GM23338 (cell line): ENCODE data around the gene SUCLG2. TPM values are rescaled to one million over a fixed set of nuclear protein-coding genes. Genes with fewer than 3 reads are reported as not detected.

Experiments used
- ATAC-seq: fragments of 200-7000 bp; cut with Tn5 transposase; 3 replicates; pipeline ENCODE4 v1.9.1; 2020
- DNase-seq: peaks from one replicate; pipeline ENCODE4 v3.0.0-alpha.2; 2015; ENCODE audit warnings: low spot score
- H2AFZ ChIP-seq: fragments of 200-600 bp; sonication (generic); 2 replicates; pipeline ENCODE4 v1.8.0; 2016; ENCODE audit warnings: antibody characterized with exemption, mild to moderate bottlenecking, moderate library complexity
- H3F3A ChIP-seq: fragments of 200-600 bp; sonication (generic); replicated peaks from 2 replicates; pipeline ENCODE4 v1.8.0; 2017; ENCODE audit warnings: antibody characterized with exemption, mixed run types, low read depth
- H3K27ac ChIP-seq: fragments of 200-600 bp; sonication (generic); 2 replicates; pipeline ENCODE4 v1.6.1; 2016; ENCODE audit warnings: low read depth
- H3K27me3 ChIP-seq: fragments of 200-600 bp; sonication (generic); 2 replicates; pipeline ENCODE4 v1.8.0; 2016; ENCODE audit warnings: mild to moderate bottlenecking, mixed run types, moderate library complexity; ENCODE audit not compliant: insufficient read depth
- H3K36me3 ChIP-seq: fragments of 200-600 bp; sonication (generic); 2 replicates; pipeline ENCODE4 v1.8.0; 2016; ENCODE audit warnings: mild to moderate bottlenecking; ENCODE audit not compliant: insufficient read depth
- H3K4me1 ChIP-seq: fragments of 200-600 bp; sonication (generic); 2 replicates; pipeline ENCODE4 v1.8.0; 2016; ENCODE audit warnings: mild to moderate bottlenecking, moderate library complexity; ENCODE audit not compliant: insufficient read depth
- H3K4me2 ChIP-seq: fragments of 200-600 bp; sonication (generic); 2 replicates; pipeline ENCODE4 v1.7.1; 2017; ENCODE audit warnings: mixed run types
- H3K4me3 ChIP-seq: fragments of 200-600 bp; sonication (generic); 2 replicates; pipeline ENCODE4 v1.6.1; 2016; ENCODE audit warnings: mixed run types
- H3K79me2 ChIP-seq: fragments of 200-600 bp; sonication (generic); replicated peaks from 2 replicates; pipeline ENCODE4 v1.8.0; 2017; ENCODE audit warnings: mild to moderate bottlenecking; ENCODE audit not compliant: insufficient read depth
- H3K9me2 ChIP-seq: fragments of 200-600 bp; sonication (generic); 2 replicates; pipeline ENCODE4 v1.8.0; 2017; ENCODE audit not compliant: insufficient read depth
- H4K20me1 ChIP-seq: fragments of 200-600 bp; sonication (generic); replicated peaks from 2 replicates; pipeline ENCODE4 v1.8.0; 2017; ENCODE audit warnings: mild to moderate bottlenecking; ENCODE audit not compliant: insufficient read depth
- H3K27ac Mint-ChIP-seq: 2 replicates; pipeline ENCODE4 v1.8.0; 2020; ENCODE audit warnings: inconsistent platforms, mild to moderate bottlenecking, moderate library complexity, mixed read lengths
- H3K27me3 Mint-ChIP-seq: 3 replicates; pipeline ENCODE4 v1.8.0; 2022; ENCODE audit warnings: low read depth, mild to moderate bottlenecking, moderate library complexity, mixed read lengths, inconsistent platforms; ENCODE audit not compliant: insufficient read depth, poor library complexity
- H3K36me3 Mint-ChIP-seq: 3 replicates; pipeline ENCODE4 v1.8.0; 2021; ENCODE audit warnings: low read depth, mild to moderate bottlenecking, inconsistent platforms, moderate library complexity, mixed read lengths
- H3K4me1 Mint-ChIP-seq: 3 replicates; pipeline ENCODE4 v1.8.0; 2020; ENCODE audit warnings: mild to moderate bottlenecking, inconsistent platforms, mixed read lengths
- H3K4me3 Mint-ChIP-seq: 3 replicates; pipeline ENCODE4 v1.8.0; 2021; ENCODE audit warnings: moderate library complexity, mild to moderate bottlenecking, inconsistent platforms, mixed read lengths
- H3K9me3 Mint-ChIP-seq: 3 replicates; pipeline ENCODE4 v1.8.0; 2020; ENCODE audit warnings: moderate library complexity, mild to moderate bottlenecking, inconsistent platforms, mixed read lengths
- ETS1 ChIP-seq: IDR thresholded peaks from 2 replicates; pipeline ENCODE4 v1.6.1; 2016; ENCODE audit warnings: antibody characterized with exemption
- REST ChIP-seq: IDR thresholded peaks from one replicate; pipeline ENCODE4 v1.6.1; 2018; ENCODE audit warnings: antibody characterized with exemption; ENCODE audit not compliant: unreplicated experiment
- STAT1 ChIP-seq: IDR thresholded peaks from one replicate; pipeline ENCODE4 v1.6.1; 2016; ENCODE audit warnings: antibody characterized with exemption; ENCODE audit not compliant: unreplicated experiment
- ZNF331 ChIP-seq: fragments of 250-450 bp; sonication (Bioruptor Pico); IDR thresholded peaks from 2 replicates; pipeline ENCODE4 v1.5.0; 2020; ENCODE audit warnings: low read depth, mild to moderate bottlenecking, moderate library complexity
- ZNF462 ChIP-seq: fragments of 250-450 bp; sonication (Bioruptor Pico); IDR thresholded peaks from 2 replicates; pipeline ENCODE4 v1.5.0; 2020; ENCODE audit warnings: mild to moderate bottlenecking, moderate library complexity
- polyA plus RNA-seq: library from polyadenylated mRNA; unstranded; fragments of >200 nt; fragmentation: Nextera tagmentation; extraction: Ambion mirVana; gene quantifications from 2 replicates; pipeline ENCODE4 v1.2.1, GENCODE V29; 2016
- total RNA-seq: library from RNA; depleted of rRNA; stranded (reverse); fragments of >200 nt; shearing (Covaris generic); gene quantifications from 2 replicates; pipeline ENCODE4 v1.2.3, GENCODE V29; 2014

Gene SUCLG2
- total and polyA plus RNA-seq, 2 experiments from 2014 or later, result 29.3 to 39.0 TPM

GRCh38 chr3:67684211-67684610, 29.8 kb upstream of the SUCLG2 start:
- Mint-ChIP-seq H3K4me3 (no peak overlapping the region), H3K4me1 (peaks cover 2% of the 10 kb centered on the region; the same call in 1 of the 3 replicates), H3K9me3 (no peaks in the 10 kb centered on the region), H3K36me3 (no peaks in the 10 kb centered on the region), H3K27ac (no peak overlapping the region), H3K27me3 (peaks cover 2% of the 10 kb centered on the region)
- Histone ChIP-seq H3K4me3 (no peak overlapping the region), H4K20me1 (no peaks in the 10 kb centered on the region), H3K9me2 (no peaks in the 10 kb centered on the region), H3F3A (no peaks in the 10 kb centered on the region), H3K4me1 (no peaks in the 10 kb centered on the region), H3K4me2 (no peak overlapping the region), H3K79me2 (no peaks in the 10 kb centered on the region), H2AFZ (no peak overlapping the region), H3K27ac (no peak overlapping the region), H3K27me3 (no peaks in the 10 kb centered on the region), H3K36me3 (no peaks in the 10 kb centered on the region)
- no peak for ATAC-seq
- no peak for DNase-seq
- TF ChIP-seq STAT1 (no peak), REST (no peak), ZNF462 (CRISPR knock-in tag) (no peak), ETS1 (no peak), ZNF331 (no peak)
